ENCODE data around the gene DDX10. TPM values are rescaled to one million over a fixed set of nuclear protein-coding genes. Genes with fewer than 3 reads are reported as not detected.

Gene DDX10
- total and polyA plus RNA-seq, 9 of the 15 experiments (the other 6 are each of a cell fraction or from before 2014, with no cell fraction given), result 33.9 to 94.6 (median 50.7) TPM

GRCh38 chr11:108939135-108939534 lies 274.3 kb downstream of the DDX10 start:
- intact Hi-C loops (cut with micrococcal nuclease), result no loop called here
- 100% methylated on average over 1 of the region's 1 CpG for WGBS (ENCODE audit: insufficient coverage, low coverage, missing lambda C conversion rate)
- TF ChIP-seq CREM (IDR thresholded peaks at IDR 0.05; ENCODE audit: low read depth) (no peak), ZNF444 (CRISPR knock-in tag; IDR thresholded peaks at IDR 0.05) (no peak), ZNF263 (CRISPR knock-in tag; IDR thresholded peaks at IDR 0.05; ENCODE audit: borderline replicate concordance) (no peak), CHD2 (IDR thresholded peaks at IDR 0.05; ENCODE audit: low read depth, low read length) (no peak), NFIC (IDR thresholded peaks at IDR 0.05) (no peak), C11orf30 (IDR thresholded peaks at IDR 0.05; ENCODE audit: low read depth) (no peak), MTA2 (IDR thresholded peaks at IDR 0.05; ENCODE audit: low read depth) (no peak), ZBTB49 (CRISPR knock-in tag; IDR thresholded peaks at IDR 0.05; ENCODE audit: borderline replicate concordance) (no peak), MAFF (IDR thresholded peaks at IDR 0.05; ENCODE audit: low read length) (no peak), CGGBP1 (CRISPR knock-in tag; IDR thresholded peaks at IDR 0.05) (no peak), PURB (CRISPR knock-in tag; IDR thresholded peaks at IDR 0.05; ENCODE audit: low read depth) (no peak), MXI1 (IDR thresholded peaks at IDR 0.05; ENCODE audit: low read depth, low read length) (no peak), E4F1 (CRISPR knock-in tag; IDR thresholded peaks at IDR 0.05; ENCODE audit: borderline replicate concordance) (no peak), CC2D1A (IDR thresholded peaks at IDR 0.05) (no peak)
- TF ChIP-seq, protein P1, sequence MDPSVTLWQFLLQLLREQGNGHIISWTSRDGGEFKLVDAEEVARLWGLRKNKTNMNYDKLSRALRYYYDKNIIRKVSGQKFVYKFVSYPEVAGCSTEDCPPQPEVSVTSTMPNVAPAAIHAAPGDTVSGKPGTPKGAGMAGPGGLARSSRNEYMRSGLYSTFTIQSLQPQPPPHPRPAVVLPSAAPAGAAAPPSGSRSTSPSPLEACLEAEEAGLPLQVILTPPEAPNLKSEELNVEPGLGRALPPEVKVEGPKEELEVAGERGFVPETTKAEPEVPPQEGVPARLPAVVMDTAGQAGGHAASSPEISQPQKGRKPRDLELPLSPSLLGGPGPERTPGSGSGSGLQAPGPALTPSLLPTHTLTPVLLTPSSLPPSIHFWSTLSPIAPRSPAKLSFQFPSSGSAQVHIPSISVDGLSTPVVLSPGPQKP (CRISPR knock-in tag; IDR thresholded peaks at IDR 0.05), result no peak
- TF ChIP-seq, protein P2, sequence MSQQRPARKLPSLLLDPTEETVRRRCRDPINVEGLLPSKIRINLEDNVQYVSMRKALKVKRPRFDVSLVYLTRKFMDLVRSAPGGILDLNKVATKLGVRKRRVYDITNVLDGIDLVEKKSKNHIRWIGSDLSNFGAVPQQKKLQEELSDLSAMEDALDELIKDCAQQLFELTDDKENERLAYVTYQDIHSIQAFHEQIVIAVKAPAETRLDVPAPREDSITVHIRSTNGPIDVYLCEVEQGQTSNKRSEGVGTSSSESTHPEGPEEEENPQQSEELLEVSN (IDR thresholded peaks at IDR 0.05; ENCODE audit: borderline replicate concordance in 1 of 2, extremely low read depth in 1 of 2, insufficient read depth in 1 of 2, insufficient read length in 1 of 2, low read depth in 1 of 2, low read length in 1 of 2, poor library complexity in 1 of 2, severe bottlenecking in 1 of 2), result no peak

More at GRCh38 chr11:108939135-108939534, 274.3 kb downstream of the DDX10 start:
- no peaks in the 10 kb centered on the region for H3K9me3 ChIP-seq (replicated peaks; ENCODE audit: control insufficient read depth, insufficient read depth, low read depth, low read length)
- H3K27me3 ChIP-seq (ENCODE audit: control insufficient read depth in 2 of 2, insufficient read depth in 2 of 2, low read length in 2 of 2), result no peaks in the 10 kb centered on the region
- no peaks in the 10 kb centered on the region for H4K20me1 ChIP-seq (replicated peaks; ENCODE audit: control insufficient read depth, insufficient read depth, low read length)
- DNase-seq (ENCODE audit: extremely low read depth in 1 of 4, low spot score in 3 of 4) (no peak), FAIRE-seq (no peak), ATAC-seq (no peak)
- no peak overlapping the region for H3K27ac ChIP-seq (ENCODE audit: extremely low read depth, low read depth, low read length)
- no TSS peak for BruUV-seq (replicated peaks)
- in situ Hi-C loops (cut with MboI), result no loop called here
- H3K4me2 ChIP-seq (ENCODE audit: insufficient read depth, low read length), result no peak overlapping the region
- H3K36me3 ChIP-seq (ENCODE audit: control insufficient read depth, insufficient read depth, low read length), result peaks cover 18% of the 10 kb centered on the region; the same call in 2 of the 3 replicates
- POLR2A ChIA-PET, result no interaction called here
- no peak overlapping the region for H3K4me3 ChIP-seq
- H3K9me1 ChIP-seq (ENCODE audit: control insufficient read depth, insufficient read depth, low read length), result no peaks in the 10 kb centered on the region
- CTCF ChIA-PET (ENCODE audit: low intra/inter-chr PET ratio), result no interaction called here
- H3K4me1 ChIP-seq (replicated peaks in 1 of 2; ENCODE audit: control insufficient read depth in 2 of 2, insufficient read depth in 2 of 2, low read length in 2 of 2), result no peaks in the 10 kb centered on the region
- no peak overlapping the region for H3K9ac ChIP-seq (ENCODE audit: insufficient read depth in 1 of 2, low read depth in 2 of 2, low read length in 2 of 2)
- no peak overlapping the region for H2AFZ ChIP-seq (ENCODE audit: low read depth, low read length)
- no peaks in the 10 kb centered on the region for H3K79me2 ChIP-seq (ENCODE audit: control insufficient read depth, insufficient read depth, low read length)
